AG04449 (cell line): ENCODE data around the gene UTF1.

Source experiments
- CTCF ChIA-PET: fragments of 350-600 bp; formaldehyde crosslinking; extraction: SDS; loops from one replicate; lab custom pipeline; 2021; ENCODE audit warnings: antibody characterized with exemption; lab: Yijun Ruan, JAX
- POLR2A ChIA-PET: fragments of 400-600, 350-600 bp; formaldehyde crosslinking; extraction: SDS; loops from one replicate; lab custom pipeline; 2020; ENCODE audit warnings: antibody characterized with exemption, inconsistent platforms; lab: Yijun Ruan, JAX
- DNase-seq: peaks from one replicate; pipeline ENCODE4 v3.0.0-alpha.2; 2010; ENCODE audit warnings: low read depth, low spot score
- H3K4me3 ChIP-seq: 2 replicates; pipeline ENCODE4 v1.5.1; 2011; ENCODE audit warnings: low read depth, mild to moderate bottlenecking, control low read depth, low read length
- CTCF ChIP-seq: IDR thresholded peaks from one replicate; pipeline ENCODE4 v1.5.1; 2011; ENCODE audit warnings: mild to moderate bottlenecking, moderate library complexity, low read length, control low read depth, inconsistent platforms; ENCODE audit not compliant: insufficient read depth; ENCODE audit errors: missing control alignments

Gene UTF1

GRCh38 chr10:133280391-133281059, 50.5 kb downstream of the UTF1 start:
- CTCF ChIA-PET = interaction anchor here (1.9 kb wide), 1 partner anchor 13 kb away, joined by 4 read pairs; no protein-coding TSS in a partner anchor
- H3K4me3 ChIP-seq = no peak overlapping the region
- no peak for DNase-seq
- no peak for TF ChIP-seq CTCF
- POLR2A ChIA-PET = no interaction called here

- H3K4me3 ChIP-seq = no peak overlapping the region
- CTCF ChIA-PET = interaction anchor here (1.0 to 1.9 kb wide), 2 partner anchors 12 to 27 kb away, joined by 4 read pairs; no protein-coding TSS in a partner anchor
- TF ChIP-seq CTCF = no peak
- POLR2A ChIA-PET = interaction anchor here (0.6 kb wide), 1 partner anchor 617 kb away, joined by 3 read pairs; no protein-coding TSS in a partner anchor
- DNase-seq = no peak
Observed at GRCh38 chr10:133281084-133281483, 51.1 kb downstream of the UTF1 start.
